Activated CD4-positive, alpha-beta T cell treated with anti-CD3 and anti-CD28 coated beads, Interleukin-2, amount 50 U/mL, for 4 hours (primary cell): ENCODE results near the gene TMEM91.
"Not testable (repeated sequence)": the region's sequence is repeated elsewhere in the genome, so short reads cannot be mapped to it uniquely, and the experiment has no call there.

Source experiments
- DNase-seq, 2 experiments: peaks; one replicate each; pipeline ENCODE4 v3.0.0-alpha.2; 2020

TMEM91 gene

GRCh38 chr19:41353466-41354342, 22.6 kb upstream of the TMEM91 start, which contains the start of gene TGFB1:
TSS of gene TGFB1 (minus strand) at chr19:41353922. CDS start at chr19:41353044, 878 bp downstream.
- peak; percentile 94 to 95 for DNase-seq

- no peak for DNase-seq
Observed at GRCh38 chr19:41354343-41354953, 21.9 kb upstream of the TMEM91 start.

GRCh38 chr19:41355035-41355434, 21.3 kb upstream of the TMEM91 start:
- no peak for DNase-seq

- DNase-seq = no peak
Observed at GRCh38 chr19:41355802-41356201, 20.5 kb upstream of the TMEM91 start.

- peak; percentile 44 to 45 for DNase-seq
Observed at GRCh38 chr19:41356984-41357739, 19.2 kb upstream of the TMEM91 start.

DNA sequence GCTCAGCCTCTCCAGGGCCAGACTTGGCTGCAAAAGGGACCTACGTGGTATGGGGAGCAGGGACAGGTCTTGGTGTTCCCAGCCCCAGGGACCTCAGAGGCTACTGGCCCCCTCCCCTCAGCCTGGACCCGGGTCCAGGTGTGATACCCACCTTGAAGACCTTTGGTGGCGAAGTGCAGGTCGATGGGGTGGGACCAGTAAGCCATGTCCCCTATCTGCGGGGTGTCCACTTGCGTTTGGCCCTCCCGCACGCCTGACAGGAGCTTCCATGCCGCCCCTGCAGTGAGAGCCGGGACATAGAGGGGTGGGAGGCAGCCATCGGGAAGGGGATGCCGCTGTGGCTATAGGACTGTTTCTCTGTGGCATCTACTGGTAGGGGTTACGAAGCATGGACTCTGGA, 18.6 kb upstream of the TMEM91 start:
- DNase-seq = no peak

GRCh38 chr19:41359741-41360140, 16.6 kb upstream of the TMEM91 start:
- no peak for DNase-seq

DNA sequence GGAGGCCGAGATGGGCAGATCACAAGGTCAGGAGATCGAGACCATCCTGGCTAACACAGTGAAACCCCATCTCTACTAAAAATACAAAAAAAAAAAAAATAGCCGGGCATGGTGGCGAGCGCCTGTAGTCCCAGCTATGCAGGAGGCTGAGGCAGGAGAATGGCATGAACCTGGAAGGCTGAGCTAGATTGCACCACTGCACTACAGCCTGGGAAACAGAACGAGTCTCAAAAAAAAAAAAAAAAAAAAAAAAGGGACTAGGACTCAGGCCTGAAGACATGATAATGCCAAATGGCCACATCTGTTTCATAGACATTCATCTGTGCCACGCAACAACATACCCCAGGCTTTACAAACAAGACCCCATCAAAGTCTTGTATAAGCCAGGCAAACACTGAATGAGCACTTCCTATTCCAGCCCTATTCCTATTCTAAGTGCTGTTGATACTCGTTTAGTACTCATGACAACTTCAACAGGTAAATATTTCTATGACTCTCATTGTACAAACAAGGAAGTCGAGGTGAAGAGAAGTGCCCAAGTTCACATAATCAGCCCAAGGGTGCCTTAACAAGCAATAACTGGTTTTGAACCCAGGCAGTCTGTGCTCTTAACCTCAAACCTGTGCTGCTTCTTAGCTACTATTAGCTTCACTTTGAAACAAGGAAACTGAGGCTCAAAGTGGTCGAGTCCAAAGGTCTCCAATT, 14.0 kb upstream of the TMEM91 start:
- DNase-seq = no peak

- no peak for DNase-seq
Observed at GRCh38 chr19:41363371-41363752, 13.0 kb upstream of the TMEM91 start.

DNA sequence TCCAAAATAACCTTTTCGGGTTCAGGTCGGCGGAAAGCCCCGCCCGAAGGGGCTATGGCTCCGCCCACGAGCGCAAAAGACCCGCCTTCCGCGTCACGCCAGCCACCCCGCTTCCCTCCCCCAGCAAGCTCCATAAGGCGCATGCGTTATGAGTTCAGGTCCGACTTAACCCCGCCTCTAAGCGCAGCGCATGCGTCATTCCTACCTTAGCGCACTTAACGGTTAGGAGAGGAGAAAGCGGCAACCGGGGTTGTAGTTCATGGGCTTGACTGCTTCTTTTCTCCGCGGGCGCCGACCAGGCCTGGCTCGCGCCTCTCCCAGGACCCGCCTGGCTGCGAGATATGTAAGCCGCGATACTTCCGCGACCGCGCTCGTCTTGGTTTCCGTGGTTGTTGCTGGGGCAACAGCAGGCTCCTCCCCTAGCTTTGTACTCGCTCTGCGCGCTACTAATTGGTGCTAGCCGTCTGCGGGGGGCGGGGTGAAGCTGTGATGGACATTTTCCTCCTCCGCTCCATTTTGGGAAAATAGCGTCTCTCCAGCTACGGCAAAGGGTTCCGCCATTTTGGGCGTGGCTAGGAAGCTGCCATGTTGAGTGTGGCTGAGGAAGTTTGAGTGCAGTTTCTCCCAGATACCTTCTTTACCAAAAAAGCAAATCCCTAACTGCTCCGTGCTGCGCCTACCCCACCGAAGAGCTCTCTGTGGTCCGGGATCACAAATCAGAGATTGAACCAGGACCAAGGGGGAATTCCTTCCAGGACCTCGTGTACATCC, 12.4 kb upstream of the TMEM91 start, which contains the start of gene B9D2:
Gene B9D2, minus strand, starts transcription at position 397 of the 771 bp plus-strand sequence. CDS start 630 bp downstream, outside the sequence.
- peak; percentile 98 for DNase-seq

DNA sequence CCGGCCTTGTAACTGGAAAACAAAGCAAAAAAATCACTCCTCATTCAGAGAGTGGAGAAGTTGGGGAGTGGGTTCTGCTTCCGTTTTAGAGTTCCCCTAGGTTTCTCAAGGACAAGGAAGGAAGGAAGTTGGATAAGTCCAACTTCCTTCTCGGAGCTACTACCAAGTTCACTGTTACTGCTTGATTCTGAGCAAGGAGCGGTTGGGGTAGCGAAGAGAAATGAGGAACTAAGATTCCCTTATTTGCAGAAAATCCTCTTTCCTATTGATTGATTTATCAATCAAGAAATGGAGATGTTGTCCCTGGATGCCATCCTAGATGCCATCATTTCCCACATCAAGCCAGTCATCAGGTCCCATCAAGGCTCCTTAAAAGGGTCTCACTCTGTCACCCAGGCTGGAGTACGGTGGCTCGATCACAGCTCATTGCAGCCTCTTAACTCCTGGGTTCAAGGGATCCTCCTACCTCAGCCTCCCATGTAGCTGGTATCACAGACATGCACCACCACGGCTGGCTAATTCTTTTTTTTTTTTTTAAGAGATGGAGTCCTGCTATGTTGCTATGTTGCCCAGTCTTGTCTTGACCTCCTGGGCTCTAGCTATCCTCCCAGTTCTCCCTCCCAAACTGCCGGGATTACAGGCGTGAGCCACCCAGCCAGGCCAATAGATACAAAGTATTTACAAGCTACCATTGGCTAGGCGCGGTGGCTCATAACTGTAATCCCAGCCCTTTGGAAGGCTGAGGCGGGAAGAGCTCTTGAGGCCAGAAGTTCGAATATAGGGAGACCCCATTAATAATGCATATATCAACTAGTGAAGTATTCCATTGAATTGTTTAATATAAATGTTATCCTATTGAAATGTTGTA, 11.6 kb upstream of the TMEM91 start:
- no peak for DNase-seq

DNA sequence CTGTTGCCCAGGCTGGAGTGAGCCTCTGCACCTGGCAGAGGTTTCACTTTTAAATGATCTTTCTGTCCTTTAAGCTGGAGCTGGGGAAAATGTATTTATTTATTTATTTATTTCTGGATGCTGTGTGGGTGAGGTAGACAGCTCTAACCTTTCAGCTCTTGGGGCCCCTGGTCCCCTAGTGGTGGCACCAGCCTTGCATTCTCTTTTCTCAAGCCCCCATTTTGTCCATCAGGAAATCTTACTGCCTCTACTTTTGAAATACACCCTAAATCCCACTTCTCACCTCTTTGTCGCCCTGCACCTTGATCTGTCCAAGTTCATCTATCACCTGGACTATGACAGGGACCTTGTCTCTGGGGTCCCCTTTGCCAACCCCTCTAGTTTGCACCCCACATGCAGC, 10.2 kb upstream of the TMEM91 start:
- no peak for DNase-seq

- no peak for DNase-seq
Observed at GRCh38 chr19:41367848-41368301, 8.5 kb upstream of the TMEM91 start.

- no peak for DNase-seq
Observed at GRCh38 chr19:41369769-41370168, 6.6 kb upstream of the TMEM91 start.

- not testable (repeated sequence) for DNase-seq
Observed at GRCh38 chr19:41371119-41371518, 5.2 kb upstream of the TMEM91 start.

GRCh38 chr19:41371541-41371940, 4.8 kb upstream of the TMEM91 start:
- no peak for DNase-seq

- no peak for DNase-seq
Observed at GRCh38 chr19:41372501-41372900, 3.8 kb upstream of the TMEM91 start.

- DNase-seq = no peak
Observed at GRCh38 chr19:41373993-41374392, 2.3 kb upstream of the TMEM91 start.

GRCh38 chr19:41376998-41377365, 649 bp downstream of the TMEM91 start:
- DNase-seq = peak; percentile 49 to 54

GRCh38 chr19:41377977-41378709, 1.8 kb downstream of the TMEM91 start:
- DNase-seq = no peak
